Endothelial cell (in vitro differentiated cells): ENCODE measurements around the gene LCE1E. TPM values are rescaled to one million over a fixed set of nuclear protein-coding genes. Genes with fewer than 3 reads are reported as not detected.

Source experiments
- DNase-seq: peaks from one replicate; pipeline ENCODE4 v3.0.0; 2021; ENCODE audit warnings: low spot score
- H3K27ac Mint-ChIP-seq: one replicate; pipeline ENCODE4 v1.8.0; 2021; ENCODE audit warnings: mixed read lengths, inconsistent platforms; ENCODE audit not compliant: unreplicated experiment
- H3K27me3 Mint-ChIP-seq: one replicate; pipeline ENCODE4 v1.8.0; 2021; ENCODE audit warnings: mild to moderate bottlenecking, moderate library complexity, mixed read lengths, inconsistent platforms; ENCODE audit not compliant: unreplicated experiment
- H3K36me3 Mint-ChIP-seq: one replicate; pipeline ENCODE4 v1.8.0; 2021; ENCODE audit warnings: mild to moderate bottlenecking, low read depth, mixed read lengths, inconsistent platforms; ENCODE audit not compliant: unreplicated experiment
- H3K4me1 Mint-ChIP-seq: one replicate; pipeline ENCODE4 v1.8.0; 2021; ENCODE audit warnings: mild to moderate bottlenecking, mixed read lengths, inconsistent platforms; ENCODE audit not compliant: unreplicated experiment
- H3K4me3 Mint-ChIP-seq: one replicate; pipeline ENCODE4 v1.8.0; 2021; ENCODE audit warnings: mild to moderate bottlenecking, mixed read lengths, inconsistent platforms; ENCODE audit not compliant: unreplicated experiment
- H3K9me3 Mint-ChIP-seq: one replicate; pipeline ENCODE4 v1.8.0; 2021; ENCODE audit warnings: mixed read lengths, inconsistent platforms; ENCODE audit not compliant: unreplicated experiment
- total RNA-seq: library from RNA; stranded (reverse); fragmentation: NEBNext Ultra II Directional; extraction: Animal tissue kit (Norgen Biotek cat#: 25700); gene quantifications from one replicate; pipeline ENCODE4 v1.2.1, GENCODE V29; 2021; ENCODE audit not compliant: unreplicated experiment
- TF ChIP-seq, protein P1 (sequence below): fragments of 200-600 bp; sonication (generic); IDR thresholded peaks from one replicate; pipeline ENCODE4 v1.5.0; 2021; ENCODE audit warnings: antibody characterized with exemption; ENCODE audit not compliant: unreplicated experiment

The LCE1E gene
- total RNA-seq, 1 donor from 2014 or later = not detected

- Mint-ChIP-seq H3K4me1 (no peaks in the 10 kb centered on the region), H3K27ac (no peak within 1 kb of the TSS), H3K36me3 (no peaks in the 10 kb centered on the region), H3K27me3 (peaks cover 2% of the 10 kb centered on the region), H3K4me3 (no peak within 1 kb of the TSS), H3K9me3 (no peaks in the 10 kb centered on the region)
- TF ChIP-seq, protein P1, sequence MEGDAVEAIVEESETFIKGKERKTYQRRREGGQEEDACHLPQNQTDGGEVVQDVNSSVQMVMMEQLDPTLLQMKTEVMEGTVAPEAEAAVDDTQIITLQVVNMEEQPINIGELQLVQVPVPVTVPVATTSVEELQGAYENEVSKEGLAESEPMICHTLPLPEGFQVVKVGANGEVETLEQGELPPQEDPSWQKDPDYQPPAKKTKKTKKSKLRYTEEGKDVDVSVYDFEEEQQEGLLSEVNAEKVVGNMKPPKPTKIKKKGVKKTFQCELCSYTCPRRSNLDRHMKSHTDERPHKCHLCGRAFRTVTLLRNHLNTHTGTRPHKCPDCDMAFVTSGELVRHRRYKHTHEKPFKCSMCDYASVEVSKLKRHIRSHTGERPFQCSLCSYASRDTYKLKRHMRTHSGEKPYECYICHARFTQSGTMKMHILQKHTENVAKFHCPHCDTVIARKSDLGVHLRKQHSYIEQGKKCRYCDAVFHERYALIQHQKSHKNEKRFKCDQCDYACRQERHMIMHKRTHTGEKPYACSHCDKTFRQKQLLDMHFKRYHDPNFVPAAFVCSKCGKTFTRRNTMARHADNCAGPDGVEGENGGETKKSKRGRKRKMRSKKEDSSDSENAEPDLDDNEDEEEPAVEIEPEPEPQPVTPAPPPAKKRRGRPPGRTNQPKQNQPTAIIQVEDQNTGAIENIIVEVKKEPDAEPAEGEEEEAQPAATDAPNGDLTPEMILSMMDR = no peak
- no peak for DNase-seq
Observed at GRCh38 chr1:152806576-152806975, 20.5 kb downstream of the LCE1E start, which contains the start of gene LCE1C. LCE1C (minus strand) TSS chr1:152806651; CDS start chr1:152805478, 1,173 bp downstream.

DNA sequence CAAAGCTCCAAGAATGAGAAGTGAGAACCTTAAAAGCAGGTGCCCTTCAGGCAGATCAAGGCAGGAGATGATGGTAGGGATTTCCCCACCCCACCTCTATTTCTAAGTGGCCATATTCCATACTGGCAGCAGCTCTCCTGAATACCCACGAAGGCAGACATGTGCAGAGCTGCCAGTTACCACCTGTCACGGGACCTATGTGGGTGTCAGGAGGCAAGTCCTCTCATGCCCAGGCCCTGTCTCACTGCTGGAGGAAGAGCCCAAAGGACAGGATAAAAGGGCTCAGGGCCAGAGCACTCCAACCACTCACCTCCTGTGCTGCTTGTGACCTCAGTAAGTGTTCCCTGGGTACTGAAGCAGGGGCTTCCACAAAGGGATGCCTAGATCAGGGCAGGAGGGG lies 25.0 kb downstream of the LCE1E start:
- Mint-ChIP-seq H3K36me3 (no peaks in the 10 kb centered on the region), H3K4me1 (no peaks in the 10 kb centered on the region), H3K4me3 (no peak overlapping the region), H3K27ac (no peak overlapping the region), H3K27me3 (peaks cover 2% of the 10 kb centered on the region), H3K9me3 (no peaks in the 10 kb centered on the region)
- TF ChIP-seq, protein P1 = no peak
- DNase-seq = no peak

DNA sequence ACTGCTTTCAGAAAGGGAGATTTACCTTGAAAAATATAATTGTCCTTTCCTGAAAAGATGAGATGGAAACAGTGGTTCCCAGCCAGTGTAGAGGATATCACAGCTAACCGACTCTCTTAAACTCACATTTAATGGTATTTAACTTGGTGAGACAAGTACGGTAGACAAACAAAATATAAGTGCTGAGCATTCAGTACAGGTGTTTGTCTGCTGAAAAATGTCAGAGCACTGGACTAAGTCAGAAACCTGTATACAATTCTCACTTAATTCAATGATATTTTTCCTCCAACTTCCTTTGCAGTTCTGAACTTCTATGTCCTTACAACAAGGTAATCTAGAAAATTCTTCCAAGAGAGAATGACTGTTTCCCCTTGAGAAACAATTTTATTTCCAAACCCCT lies 25.6 kb downstream of the LCE1E start, which contains the start of gene LCE1B:
TSS of gene LCE1B (plus strand) at position 301 of the 400 bp plus-strand sequence. CDS start 476 bp downstream, outside the sequence.
- H3K27ac Mint-ChIP-seq = no peak within 1 kb of the TSS
- no peaks in the 10 kb centered on the region for H3K4me1 Mint-ChIP-seq
- no peaks in the 10 kb centered on the region for H3K36me3 Mint-ChIP-seq
- DNase-seq = no peak
- H3K9me3 Mint-ChIP-seq = no peaks in the 10 kb centered on the region
- H3K4me3 Mint-ChIP-seq = no peak within 1 kb of the TSS
- TF ChIP-seq, protein P1 = no peak
- H3K27me3 Mint-ChIP-seq = peaks cover 2% of the 10 kb centered on the region

DNA sequence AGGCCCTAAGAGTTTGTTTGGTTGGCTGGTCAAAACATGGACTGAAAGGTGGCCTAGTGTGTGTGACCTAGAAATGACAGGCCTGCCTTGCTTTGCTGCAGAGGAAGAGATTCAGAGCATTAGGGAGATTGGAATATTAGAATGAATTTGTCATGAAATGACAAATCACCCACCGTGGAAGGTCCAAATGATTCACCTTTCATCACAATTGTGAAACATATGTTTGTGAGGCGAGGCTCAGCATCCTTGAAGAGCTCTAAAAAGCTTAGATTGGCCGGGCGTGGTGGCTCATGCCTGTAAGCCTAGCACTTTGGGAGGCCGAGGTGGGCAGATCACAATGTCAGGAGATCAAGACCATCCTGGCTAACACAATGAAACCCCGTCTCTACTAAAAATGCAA lies 31.3 kb downstream of the LCE1E start:
- H3K27ac Mint-ChIP-seq = no peak overlapping the region
- no peak overlapping the region for H3K4me3 Mint-ChIP-seq
- no peaks in the 10 kb centered on the region for H3K4me1 Mint-ChIP-seq
- TF ChIP-seq, protein P1 = no peak
- H3K36me3 Mint-ChIP-seq = no peaks in the 10 kb centered on the region
- H3K9me3 Mint-ChIP-seq = no peaks in the 10 kb centered on the region
- DNase-seq = no peak
- H3K27me3 Mint-ChIP-seq = no peaks in the 10 kb centered on the region

DNA sequence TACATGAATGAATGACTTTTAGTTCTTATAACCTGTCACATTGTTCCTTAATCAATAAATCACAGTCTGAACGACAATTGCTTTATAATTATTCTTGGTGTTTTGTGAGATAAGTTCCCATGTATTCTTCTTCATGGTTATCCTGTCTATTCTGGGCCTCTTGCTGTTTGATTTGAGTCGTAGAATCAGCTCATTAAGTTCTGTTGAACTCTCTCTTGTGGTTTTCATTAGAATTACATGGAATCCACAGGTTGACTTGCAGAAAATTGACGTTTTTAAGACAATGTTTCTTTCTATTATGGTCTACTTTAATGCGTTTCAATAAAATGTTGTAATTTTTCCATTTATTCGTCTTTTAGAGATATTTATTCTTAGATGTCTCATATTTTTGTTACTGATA lies 37.2 kb downstream of the LCE1E start:
- Mint-ChIP-seq H3K27ac (no peak overlapping the region), H3K4me1 (peaks cover 3% of the 10 kb centered on the region), H3K9me3 (no peaks in the 10 kb centered on the region), H3K4me3 (no peak overlapping the region), H3K27me3 (no peaks in the 10 kb centered on the region), H3K36me3 (no peaks in the 10 kb centered on the region)
- TF ChIP-seq, protein P1 = no peak
- DNase-seq = no peak
